Endometrium (tissue), 2 donors: Measurements from ENCODE around the gene LSM7.

Experiments used
- FAIRE-seq: peaks from 2 replicates; lab custom pipeline; 2012; peaks lifted over from hg19 to GRCh38; lab: Jason Lieb, UNC
- donor health status: control.
- donor health status: control.

The LSM7 gene

DNA sequence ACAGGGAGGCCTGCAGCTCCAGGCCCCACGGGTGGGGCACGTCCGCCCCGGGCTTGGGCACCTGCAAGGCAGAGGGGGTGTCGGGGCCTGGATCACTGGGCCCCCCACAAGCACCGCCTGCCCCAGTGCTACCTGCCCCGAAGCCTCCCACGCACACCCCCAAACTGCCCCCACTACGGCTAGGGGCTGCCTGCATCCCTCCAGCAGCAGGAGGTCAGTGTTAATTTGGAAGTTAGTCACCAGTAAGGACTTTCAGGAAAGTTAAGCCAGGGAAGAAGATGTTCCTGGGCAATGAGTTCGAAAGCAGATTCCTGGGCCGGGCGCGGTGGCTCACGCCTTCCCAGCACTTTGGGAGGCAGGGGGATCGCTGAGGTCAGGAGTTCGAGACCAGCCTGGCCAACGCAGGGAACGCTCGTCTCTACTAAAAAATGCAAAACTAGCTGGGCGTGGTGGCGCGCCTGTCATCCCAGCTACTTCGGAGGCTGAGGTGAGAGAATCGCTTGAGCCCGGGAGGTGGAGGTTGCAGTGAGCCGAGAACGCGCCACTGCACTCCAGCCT lies 51.9 kb downstream of the LSM7 start:
- no peak for FAIRE-seq

DNA sequence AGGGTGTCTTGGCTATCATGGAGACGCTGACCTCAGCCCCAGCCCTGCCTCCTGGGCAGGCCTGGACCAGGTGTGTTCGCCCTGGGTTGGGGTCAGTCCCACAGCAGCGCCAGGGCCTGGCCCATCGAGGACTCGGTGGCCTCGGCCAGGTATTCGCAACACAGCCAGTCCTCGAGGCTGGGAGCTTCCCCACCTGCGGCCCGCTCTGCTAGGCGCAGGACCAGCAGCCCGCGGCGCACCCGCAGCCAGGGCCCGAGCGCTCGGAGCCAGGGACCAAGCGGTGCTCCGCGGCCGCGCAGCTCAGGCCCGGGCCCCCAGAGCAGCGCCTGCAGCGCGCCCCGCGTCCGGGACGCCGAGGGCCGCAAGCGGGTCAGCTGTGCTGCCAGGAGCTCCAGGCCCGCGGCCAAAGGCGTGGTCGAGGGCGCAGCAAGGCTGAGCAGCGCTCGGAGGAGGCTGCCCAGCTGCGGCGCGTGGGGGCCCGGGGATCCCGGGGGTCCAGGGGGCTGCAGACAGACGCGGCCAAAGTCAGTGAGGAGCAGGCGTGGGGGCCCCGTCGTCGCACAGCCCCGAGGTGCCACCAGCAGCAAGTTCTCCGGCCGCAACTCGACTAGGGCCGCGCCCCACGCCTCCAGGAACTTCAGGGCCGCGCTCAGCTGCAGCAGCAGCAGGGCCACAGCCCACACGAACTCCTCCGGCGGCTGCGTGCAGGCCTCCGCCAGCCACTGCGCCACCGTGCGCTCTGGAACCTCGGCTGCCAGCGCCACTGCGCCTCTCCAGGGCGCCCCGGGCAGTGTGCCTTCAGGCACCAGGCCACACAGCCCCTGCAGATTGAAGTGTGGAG lies 52.6 kb downstream of the LSM7 start:
- FAIRE-seq, result no peak

DNA sequence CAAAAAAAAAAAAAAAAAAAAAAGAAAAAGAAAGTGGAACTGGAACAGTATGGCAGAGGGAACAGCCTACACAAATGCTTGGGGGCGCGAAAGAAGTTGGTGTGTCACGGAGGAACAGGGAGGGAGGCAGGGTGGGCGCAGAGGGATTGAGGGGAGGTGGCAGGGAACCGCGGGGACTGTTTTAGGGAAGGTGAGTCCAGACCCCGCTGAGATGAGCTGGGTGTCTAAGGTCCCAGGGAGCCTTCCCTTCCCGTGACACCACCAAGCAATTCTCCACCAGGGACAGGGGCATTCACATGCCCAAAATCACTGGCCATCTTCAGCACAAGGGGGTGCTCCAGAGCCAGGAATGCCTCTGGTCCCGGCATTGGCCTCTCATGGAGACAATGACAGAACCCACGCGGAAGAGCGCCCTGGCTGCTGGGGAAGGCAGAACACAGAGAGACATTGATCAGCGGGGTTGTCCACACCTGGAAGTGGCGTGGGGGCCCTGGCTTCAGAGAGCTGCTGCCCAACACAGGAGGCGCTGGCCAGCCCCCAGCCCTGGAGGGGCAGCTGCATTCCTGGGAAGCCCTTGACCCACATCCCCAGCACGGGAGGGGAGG lies 53.4 kb downstream of the LSM7 start:
- FAIRE-seq, result no peak

DNA sequence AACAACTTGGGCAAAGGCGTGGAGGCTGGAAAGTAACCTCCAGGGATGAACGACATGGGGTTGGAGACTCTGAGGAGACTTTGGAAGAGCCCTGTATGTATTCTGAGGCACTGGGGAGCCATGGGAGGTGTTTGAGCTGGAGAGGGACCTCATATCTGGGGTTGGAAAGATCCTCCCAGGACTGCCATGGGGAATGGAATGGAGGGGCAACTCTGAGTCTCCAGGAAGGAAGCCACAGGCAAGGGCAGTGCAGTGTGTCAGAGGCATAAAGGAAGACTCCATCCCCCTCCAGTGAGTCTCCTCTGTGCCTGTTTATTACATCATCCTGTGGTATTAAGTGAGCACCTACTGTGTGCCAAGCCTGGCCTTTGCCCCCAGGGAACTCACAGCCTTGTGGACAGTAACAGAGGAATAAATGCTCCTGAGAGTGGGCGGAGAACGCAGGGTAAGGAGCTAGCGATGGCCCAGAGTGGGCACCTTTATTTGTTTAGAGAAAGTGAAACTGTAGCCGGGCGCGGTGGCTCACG lies 54.1 kb downstream of the LSM7 start:
- no peak for FAIRE-seq

DNA sequence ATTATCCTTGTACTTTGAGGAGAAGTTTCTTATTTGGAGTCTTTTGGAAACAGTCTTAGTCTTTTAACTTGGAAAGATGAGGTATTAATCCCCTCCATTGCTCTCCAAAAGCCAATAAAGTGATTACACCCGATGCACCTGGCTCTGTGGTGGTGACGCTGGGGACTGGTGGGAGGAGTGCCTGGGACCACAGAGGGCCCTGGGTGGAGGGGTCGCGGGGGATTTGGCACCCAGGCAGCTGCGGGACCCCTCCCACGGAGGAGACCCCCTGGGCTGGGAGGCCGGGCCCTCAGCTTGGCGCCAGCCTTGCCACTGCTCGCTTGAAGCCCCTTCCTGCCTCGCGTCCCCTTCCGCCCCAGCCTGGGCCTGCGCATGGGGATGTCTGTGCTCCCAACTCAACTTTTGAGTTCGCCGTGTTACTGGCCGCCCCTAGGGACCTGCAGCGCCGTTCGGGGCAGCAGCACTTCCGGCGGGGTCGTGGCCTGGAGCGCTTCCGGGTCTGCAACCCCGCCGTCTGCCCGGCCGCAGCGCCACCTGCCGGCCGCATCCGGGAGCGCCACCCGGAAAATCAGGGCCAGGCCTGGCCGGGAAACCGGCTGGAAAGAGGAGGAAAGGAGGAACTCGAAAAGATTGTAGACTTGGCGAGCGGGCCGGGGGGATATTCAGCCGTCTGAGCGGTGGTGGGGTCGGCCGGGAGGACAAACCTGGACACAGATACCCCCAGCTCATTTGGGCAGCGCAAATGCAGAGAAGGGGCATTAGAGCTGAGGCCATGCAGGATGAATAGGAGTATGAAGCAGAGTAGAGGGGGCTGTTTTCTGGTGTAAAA lies 54.8 kb downstream of the LSM7 start:
- no peak for FAIRE-seq
